T-helper 9 cell (primary cell): ENCODE data around the gene FPR3.
"Not testable (repeated sequence)": the region's sequence is repeated elsewhere in the genome, so short reads cannot be mapped to it uniquely, and the experiment has no call there.

Source experiments
- DNase-seq: peaks from one replicate; pipeline ENCODE4 v3.0.0-alpha.2; 2020
- total RNA-seq, 2 donors: gene quantifications; one replicate each; lab custom pipeline; 2026; lab: John Stamatoyannopoulos, UW

Gene FPR3, protein sequence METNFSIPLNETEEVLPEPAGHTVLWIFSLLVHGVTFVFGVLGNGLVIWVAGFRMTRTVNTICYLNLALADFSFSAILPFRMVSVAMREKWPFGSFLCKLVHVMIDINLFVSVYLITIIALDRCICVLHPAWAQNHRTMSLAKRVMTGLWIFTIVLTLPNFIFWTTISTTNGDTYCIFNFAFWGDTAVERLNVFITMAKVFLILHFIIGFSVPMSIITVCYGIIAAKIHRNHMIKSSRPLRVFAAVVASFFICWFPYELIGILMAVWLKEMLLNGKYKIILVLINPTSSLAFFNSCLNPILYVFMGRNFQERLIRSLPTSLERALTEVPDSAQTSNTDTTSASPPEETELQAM
- total RNA-seq = 0 reads per million in 2 donors

DNA sequence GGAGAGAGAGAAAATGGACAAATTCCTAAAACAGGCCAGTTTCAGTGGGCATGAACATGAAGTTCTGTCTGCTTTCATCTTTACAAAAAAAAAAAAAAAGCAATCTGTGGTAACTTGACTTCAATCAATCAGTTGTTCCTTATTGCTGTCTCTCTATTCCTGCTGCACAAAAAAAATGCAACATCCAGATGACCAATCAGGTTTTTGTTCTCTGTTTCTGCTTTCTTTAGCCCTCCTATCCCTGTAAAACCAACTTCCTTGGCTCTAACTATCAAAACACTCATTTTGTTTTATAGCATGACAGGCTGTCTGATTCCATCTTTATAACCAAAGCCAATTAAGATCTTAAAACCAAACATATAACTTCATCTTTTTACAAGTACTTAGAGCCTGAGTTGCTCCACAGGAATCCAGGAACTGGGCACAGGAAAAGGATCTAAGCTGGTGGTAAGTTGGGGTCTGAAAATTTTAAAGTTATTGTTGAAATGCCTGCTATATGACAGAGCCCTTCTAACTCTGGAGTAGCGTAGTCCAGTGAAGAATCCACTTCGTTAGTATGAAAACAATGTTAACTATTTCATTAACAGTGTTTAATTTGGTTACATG lies at the start of gene FPR3:
TSS of gene FPR3 (plus strand) at position 273 of the 606 bp plus-strand sequence. CDS start 28,592 bp downstream, outside the sequence.
- no peak for DNase-seq

DNA sequence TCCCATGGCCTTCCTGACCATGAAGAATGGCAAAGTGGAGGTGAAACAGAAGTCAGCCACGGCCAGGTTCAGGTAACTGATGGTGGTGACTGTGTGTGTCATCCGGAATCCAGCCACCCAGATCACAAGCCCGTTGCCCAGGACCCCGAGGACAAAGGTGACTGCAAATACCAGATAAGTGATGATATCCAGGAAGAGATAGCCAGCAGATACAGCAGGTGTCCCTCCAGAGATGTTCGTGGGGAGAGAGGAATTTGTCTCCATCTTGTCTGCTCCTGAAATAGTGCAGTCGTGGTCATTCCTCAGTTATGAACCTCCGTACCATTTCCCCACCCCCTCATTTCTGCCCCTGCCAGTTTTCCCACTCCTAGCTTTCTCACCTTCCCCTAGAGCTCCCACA lies 48.2 kb upstream of the FPR3 start:
- DNase-seq = no peak

DNA sequence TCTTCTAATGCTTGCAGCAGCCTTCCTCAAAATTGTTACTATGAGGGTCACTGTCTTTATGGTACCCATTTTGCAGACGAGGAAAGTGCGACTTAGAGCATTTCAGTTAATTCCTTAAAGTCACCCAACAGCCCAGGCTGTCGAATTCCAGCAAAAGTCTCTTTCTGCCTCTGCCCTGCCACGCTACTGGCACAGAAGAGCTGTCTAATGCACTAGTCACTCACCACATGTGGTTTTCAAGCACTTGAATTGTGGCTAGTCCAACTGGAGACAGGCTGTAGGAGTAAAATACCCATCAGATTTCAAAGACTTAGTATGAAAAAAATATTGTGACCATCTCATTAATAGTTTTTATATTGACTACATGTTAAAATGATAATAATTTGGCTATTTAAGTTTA lies 45.0 kb upstream of the FPR3 start:
- no peak for DNase-seq

DNA sequence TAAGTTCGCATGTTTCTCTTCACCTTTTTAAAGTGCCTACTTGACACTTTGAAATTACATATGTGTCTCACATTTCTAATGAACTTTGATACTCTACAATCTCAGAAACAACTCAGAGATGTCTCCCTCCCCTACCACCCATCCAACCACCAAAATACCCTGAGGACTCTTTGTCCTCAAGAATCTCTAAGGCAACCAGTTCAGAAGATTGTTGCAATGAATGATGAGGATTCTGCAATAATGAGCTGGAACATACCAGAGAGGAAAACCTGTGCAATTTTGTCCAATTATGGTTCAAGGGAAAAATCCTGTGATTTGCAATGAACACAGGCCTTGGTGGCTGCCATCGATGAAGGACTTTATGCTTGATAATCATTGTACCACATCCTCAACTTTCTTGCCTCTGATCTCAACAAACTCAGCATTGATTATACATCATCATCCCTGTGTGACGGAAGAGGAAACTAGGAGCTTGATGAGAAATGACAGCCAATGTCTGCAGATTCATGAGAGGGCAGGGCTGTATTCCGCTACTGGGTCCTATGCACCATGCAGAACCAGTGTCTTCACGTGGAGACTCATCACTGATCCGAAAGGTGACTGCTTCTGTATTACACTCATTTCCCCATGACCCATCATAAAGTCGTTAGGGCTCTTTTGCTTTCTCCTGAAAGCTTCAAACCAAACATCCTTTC lies 44.4 kb upstream of the FPR3 start:
- DNase-seq = no peak

DNA sequence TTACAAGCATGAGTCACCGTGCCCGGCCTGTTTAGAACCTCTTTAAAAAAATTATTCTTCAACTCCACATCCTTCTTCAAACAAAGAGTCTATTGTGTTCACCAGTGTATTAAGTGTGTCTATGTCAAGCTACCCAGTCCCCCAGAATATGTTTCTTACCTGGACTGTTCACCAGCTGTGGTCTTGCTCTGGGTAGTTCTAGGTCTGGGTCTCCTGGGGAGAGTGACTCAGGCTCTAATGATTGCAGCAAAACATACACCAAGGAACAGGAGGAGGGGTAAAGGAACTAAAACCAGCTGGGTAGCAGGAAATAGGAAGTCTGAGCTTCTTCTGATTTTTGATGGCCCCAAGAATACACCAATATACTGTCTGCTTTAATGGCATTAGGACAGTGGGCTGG lies 43.3 kb upstream of the FPR3 start, which contains the start of gene FPR1:
TSS of gene FPR1 (minus strand) at position 224 of the 400 bp plus-strand sequence. CDS start 4,884 bp downstream, outside the sequence.
- no peak for DNase-seq

DNA sequence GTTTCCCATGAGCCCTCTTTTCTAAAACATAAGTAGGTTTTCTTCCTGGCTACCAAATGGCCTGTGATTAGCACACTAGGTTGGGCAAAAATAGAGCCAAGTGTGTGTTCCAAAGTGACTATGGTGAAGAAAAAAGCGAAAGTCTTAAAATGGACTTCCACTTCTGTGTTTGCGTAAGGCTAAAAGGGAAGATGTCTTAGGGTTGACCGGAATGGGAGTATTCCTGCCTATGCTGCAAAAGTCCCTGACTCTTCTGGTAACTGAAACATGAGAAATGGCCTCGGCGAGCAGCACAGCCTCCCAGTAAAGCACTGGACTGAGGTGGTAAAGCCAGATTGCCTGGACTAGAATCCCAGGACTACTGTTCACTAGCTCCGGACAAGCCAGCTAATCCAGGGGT lies 40.8 kb upstream of the FPR3 start:
- DNase-seq = no peak

DNA sequence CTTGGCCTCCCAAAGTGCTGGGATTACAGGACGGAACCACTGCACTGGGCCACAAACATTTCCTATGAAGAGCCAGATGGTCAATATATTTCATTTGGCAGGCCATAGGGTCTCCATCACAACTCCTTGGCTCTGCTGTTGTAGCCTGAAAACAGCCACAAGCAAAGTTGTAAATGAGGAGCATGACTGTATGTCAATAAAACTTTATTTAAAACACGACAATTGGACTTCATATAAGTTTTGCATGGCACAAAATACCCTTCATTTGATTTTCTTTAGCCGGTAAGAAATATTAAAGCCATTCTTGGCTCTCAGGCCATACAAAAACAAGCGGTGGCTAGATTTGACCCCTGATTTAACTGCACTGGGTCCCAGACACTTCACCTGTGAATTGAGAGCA lies 40.2 kb upstream of the FPR3 start:
- DNase-seq = no peak

DNA sequence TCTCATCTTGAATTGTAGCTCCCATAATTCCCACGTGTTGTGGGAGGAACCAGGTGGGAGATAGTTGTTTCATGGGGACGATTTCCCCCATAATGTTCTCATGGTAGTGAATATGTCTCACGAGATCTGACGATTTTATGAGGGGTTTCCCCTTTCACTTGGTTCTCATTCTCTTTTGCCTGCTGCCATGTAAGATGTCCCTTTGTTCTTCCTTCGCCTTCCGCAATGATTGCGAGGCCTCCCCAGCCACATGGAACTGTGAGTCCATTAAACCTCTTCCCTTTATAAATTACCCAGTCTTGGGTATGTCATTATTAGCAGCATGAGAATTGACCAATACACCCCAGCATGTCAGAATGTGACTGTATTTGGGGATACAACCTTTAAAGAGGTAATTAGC lies 39.4 kb upstream of the FPR3 start:
- DNase-seq = no peak

DNA sequence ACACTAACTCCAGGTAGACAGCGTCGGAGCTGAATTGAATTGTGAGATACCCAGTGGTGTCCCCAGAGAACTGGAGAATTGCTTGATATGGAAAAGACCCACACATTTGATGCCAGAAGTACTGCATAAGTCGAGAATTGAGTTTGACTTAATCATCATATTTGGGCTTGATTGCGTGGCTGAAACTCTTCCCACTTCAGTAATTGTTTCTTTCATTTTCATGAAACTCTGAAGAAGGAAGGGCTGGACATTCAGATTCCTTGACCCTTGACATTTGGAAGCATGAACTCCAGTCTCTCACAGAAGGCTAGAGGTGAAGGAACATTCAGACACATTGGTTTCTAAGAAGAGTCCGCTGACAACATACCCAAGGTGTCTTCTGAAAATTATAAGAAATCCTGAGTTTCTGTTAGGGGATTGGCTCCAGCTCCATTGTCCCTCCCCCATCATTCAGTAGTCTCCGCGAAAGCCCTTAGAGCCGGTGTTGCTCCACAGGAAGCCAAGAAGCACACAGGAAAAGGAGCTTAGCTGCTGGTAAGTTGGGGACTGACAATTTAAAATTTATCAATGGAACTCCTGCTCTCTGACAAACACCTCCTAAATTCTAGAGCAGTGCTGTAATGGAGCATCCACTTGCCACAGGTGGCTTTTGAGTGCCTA lies 34.1 kb upstream of the FPR3 start, which contains the start of gene FPR2:
TSS of gene FPR2 (plus strand) at position 484 of the 660 bp plus-strand sequence. CDS start 7,479 bp downstream, outside the sequence.
- DNase-seq = no peak

DNA sequence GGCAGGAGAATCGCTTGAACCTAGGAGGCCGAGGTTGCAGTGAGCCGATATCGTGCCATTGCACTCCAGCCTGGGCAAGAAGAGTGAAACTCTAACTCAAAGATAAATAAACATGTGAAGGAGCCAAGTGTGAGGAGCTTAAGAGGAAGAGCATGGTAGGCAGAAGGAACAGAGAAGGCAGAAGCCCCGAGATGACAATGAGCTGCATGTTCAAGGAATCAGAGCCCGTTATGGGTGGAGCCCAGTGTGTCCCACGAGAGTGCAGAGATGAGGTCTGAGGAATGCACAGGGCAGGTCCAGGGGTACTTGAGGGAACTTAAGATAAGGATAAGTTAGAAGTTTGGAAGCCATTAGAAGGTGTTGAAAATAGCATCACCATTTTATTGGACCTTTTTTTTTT lies 33.3 kb upstream of the FPR3 start:
- DNase-seq = no peak

DNA sequence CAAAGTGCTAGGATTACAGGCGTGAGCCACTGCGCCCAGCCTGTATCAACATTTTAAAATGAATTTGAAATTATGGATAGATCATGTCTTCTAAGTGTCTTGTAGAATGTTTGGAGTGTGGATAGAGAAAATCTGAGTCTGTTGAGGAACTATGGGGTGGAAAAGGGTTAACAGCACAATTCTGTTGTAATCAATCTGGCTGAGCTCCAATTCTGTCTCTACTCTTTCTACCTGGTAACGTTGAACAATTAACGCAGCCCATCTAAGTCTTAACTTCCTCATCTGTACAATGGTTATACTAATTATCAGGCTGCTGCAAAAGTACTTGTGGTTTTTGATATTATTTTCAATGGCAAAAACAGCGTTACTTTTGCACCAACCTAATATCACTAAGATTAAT lies 29.9 kb upstream of the FPR3 start:
- DNase-seq = no peak

DNA sequence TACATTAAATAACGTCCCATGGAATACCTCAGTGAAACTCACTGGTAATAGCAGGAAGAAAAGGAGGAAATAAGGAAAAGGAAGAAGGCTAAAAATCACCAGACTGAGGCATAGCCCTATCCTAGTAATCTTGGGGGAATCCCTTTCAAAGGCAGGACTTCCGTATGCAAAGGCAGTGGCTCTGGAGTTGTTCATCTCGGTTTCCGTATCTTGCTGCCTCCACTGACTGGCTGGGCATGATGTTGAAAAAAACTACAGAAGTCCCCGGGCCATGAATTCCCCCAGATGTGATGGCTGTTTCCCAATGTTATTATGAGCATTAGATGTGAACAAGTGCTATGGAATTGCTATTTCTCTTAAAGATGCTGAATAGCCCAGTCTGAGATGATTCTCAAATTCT lies 28.5 kb upstream of the FPR3 start:
- DNase-seq = no peak

DNA sequence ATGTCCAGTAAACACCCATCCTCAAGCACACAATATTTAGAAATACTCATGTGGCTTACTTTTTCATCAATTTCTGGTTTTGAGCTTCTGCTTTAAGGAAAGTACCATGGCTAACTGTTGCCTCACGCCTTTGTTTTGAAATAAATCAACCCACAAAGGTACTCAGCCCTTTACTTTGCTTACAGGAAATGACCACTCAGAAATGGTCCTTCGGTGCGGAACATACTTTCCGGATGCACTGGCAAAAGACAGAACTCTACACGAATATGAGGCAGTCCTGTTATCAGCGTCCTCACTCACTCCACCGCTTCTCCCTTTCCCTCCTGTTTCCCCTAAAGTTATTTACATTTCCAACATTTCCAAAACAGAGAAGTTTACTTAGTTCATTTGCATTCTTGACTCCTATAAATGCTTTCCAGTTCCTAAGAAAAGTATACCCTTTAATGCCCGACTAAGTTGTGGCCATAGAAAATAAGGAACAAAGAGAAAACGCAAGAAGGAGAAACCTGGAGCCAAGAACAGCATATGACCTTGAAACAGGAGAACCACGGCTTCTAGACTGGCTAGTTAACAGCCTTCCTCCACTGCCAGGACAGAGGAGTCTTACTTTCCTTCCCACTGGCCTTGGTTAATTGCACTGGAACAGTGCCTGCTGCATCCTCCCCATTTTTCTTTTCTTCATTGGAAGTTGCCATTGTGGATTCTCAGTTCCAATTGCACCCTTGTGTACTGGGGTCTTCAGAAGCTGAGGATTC lies 23.4 kb upstream of the FPR3 start:
- DNase-seq = no peak

DNA sequence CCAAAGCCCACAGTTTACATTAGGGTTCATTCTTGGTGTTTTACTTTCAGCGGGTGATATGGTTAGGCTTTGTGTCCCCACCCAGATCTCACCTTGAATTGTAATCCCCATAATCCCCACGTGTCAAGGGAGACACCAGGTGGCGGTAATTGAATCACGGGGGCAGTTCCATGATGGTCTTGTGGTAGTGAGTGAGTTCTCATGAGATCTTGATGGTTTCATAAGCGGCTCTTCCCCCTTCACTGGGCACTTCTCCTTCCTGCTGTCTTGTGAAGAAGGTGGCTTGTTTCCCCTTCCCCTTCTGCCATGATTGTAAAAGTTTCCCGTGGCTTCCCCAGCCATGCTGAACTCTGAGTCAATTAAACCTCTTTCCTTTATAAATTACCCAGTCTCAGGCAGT lies 22.0 kb upstream of the FPR3 start:
- DNase-seq = no peak

DNA sequence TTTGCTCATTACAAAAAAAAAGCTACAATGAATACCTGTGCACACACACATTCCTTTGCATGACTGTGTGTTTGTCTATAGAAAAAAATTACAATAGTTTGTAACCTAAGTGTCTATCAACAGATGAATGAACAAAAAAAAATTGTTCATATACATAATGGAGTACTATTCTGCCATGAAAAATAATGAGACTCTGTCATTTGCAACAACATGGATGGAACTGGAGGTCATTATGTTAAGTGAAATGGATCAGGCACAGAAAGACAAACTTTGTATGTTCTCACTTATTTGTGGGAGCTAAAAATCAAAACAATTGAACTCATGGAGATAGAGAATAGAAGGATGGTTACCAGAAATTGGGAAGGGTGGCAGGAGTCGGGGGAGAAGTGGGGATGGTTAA lies 18.4 kb upstream of the FPR3 start:
- not testable (repeated sequence) for DNase-seq

DNA sequence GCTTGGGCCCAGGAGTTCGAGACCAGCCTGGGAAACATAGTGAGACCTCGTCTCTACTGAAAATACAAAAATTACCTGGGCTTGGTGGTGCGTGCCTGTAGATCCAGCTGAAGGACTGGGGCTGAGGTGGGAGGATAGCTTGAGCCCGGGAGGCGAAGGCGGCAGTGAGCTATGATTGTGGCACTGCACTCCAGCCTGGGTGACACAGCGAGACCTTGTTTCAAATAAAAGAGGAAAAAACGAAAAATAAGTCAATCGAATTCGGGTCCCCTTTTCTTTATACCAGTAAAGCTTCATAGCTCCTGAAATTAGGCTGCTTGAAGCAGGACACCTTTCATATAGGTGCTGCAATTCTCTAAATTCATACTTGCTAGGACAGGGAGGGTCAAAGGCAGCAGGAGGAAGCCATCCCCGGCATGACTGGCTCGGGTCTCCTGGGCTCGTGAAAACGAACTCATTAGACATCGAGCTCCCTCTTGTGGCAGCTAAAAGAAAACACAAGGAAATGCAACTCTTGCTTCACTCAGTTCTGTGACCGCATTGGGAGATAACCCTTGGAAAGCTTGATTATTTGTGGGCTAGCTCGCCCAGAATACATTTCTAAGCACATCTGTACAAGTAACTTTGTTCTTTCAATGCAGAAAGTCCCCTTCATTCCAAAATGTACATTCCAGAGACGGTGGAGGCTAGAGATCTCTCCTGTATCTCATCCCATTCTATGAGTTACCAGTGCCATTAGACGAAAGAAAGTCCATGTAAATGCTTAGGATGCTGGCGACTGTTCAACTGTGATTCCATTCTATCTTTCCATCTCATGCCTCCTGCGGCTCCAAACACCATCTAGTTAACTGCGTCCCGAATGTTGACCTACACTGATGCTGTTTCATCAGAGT lies 17.1 kb upstream of the FPR3 start:
- DNase-seq = peak; percentile 3

DNA sequence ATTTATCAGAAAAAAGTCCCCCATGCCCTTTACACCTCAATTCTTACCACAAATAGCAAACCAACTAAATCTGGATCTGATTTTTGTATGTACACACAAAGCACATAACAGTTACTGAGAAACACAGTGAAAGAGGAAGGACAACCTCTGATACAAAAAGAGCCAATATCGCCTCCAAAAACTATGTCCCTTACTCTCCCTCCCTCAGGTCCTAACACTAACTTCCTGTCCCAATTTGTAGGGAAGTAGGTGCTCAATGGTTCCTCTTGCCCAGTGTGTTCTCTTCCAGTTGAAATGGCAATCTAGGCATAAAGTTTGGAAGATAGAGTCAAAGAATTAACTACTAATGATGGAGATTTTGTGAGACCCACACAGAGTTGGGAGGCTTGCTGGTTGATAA lies 15.8 kb upstream of the FPR3 start:
- no peak for DNase-seq

DNA sequence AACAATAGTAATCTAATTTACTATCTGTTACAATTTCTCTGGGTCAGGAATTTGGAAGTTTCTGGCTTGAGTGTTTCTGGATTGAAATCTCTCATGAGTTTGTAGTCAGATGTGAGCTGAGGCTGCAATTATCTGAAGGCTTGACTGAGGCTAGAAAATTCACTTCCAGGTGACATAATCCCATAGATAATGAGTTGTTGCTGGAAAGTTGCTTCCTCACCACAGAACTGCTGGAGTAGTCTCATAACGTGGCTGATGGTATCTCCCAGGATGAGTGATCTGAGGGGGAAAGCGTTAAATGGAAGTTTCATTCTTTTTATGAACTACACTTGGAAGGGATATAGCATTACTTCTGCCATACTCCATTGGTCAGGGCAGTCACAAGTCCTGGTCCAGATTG lies 15.3 kb upstream of the FPR3 start:
- no peak for DNase-seq

DNA sequence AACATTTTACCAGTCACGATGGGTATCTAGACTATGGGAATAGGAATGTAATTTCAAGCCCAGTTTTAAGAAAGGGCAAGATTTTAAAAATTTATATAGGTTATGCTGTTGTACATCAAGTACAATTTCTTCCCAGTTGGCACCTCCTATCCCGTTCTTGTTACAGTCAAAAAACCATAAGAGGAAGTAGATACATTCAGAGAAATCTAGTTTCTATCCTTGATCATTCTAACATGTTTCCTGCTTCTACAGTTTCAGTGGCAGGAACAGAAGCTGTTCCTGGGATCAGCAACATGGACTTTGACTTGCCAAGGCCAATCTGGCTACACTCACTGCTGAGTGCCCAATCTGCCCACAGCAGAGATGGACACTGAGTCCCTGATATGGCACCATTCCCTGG lies 14.7 kb upstream of the FPR3 start:
- no peak for DNase-seq

DNA sequence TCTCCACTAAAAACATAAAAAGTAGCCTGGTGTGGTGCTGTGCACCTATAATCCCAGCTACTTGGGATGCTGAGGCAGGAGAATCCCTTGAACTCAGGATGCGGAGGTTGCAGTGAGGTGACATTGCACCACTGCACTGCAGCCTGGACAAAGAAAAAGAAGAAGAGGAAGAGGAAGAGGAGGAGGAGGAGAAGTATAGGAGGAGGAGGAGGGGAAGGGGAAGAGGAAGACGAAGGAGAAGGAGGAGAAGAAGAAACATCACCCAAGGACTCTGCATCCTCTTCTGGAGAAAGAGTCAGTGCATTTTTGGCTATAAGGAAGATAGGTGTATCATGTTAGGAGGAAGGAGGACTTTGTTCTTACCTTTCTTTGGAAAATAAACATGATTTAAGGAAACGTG lies 13.0 kb upstream of the FPR3 start:
- no peak for DNase-seq

DNA sequence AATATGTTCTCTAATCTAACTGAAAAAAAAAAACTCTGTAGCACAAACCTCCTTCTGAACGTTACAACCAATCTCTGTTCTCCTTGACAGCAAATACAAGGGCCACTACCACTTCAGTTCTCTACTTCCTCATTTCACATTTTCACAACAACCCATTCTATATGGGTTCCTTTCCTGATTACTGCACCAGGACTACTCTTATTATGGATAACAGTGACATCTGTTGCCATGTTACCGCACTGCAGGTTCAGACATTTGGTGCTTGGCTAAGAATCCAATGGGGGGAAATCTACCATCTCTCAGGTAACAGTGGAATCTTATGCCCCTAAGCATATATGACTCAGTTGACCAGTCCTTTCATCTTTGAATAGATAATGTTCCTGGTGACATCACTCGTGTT lies 11.6 kb upstream of the FPR3 start:
- DNase-seq = no peak
